Fibroblast of lung (primary cell): Measurements from ENCODE around the gene HSP90B1. TPM values are rescaled to one million over a fixed set of nuclear protein-coding genes. Genes with fewer than 3 reads are reported as not detected.

Experiments used
- DNase-seq, 2 donors: peaks; one replicate each; pipeline versions ENCODE4 v3.0.0 to v3.0.0-alpha.2; 2010; ENCODE audit warnings: low read depth in 2 of 2
- H2AFZ ChIP-seq: 2 replicates; pipeline ENCODE4 v1.5.1; 2012; ENCODE audit warnings: low read length, control low read depth, inconsistent platforms
- H3K27ac ChIP-seq: 2 replicates; pipeline ENCODE4 v1.5.1; 2011; ENCODE audit warnings: low read length, control low read depth; ENCODE audit not compliant: insufficient read depth
- H3K27me3 ChIP-seq: 2 replicates; pipeline ENCODE4 v1.5.1; 2011; ENCODE audit warnings: mild to moderate bottlenecking, low read length; ENCODE audit not compliant: control insufficient read depth, insufficient read depth
- H3K36me3 ChIP-seq: 2 replicates; pipeline ENCODE4 v1.5.1; 2011; ENCODE audit warnings: low read length; ENCODE audit not compliant: control insufficient read depth, insufficient read depth
- H3K4me1 ChIP-seq: 2 replicates; pipeline ENCODE4 v1.5.1; 2011; ENCODE audit warnings: low read length; ENCODE audit not compliant: control insufficient read depth, insufficient read depth; ENCODE audit errors: extremely low read depth
- H3K4me2 ChIP-seq: 2 replicates; pipeline ENCODE4 v1.5.1; 2011; ENCODE audit warnings: low read length, control low read depth; ENCODE audit not compliant: insufficient read depth; ENCODE audit errors: extremely low read depth
- H3K4me3 ChIP-seq, 4 experiments: fragments of 200-600 bp in 1 of 4; sonication (generic) in 1 of 4; replicated peaks in 1 of 4; 2 replicates each; pipeline ENCODE4 v1.5.1; 2011 to 2016; ENCODE audit warnings: low read length in 4 of 4, low read depth in 3 of 4, mild to moderate bottlenecking in 3 of 4, control low read depth in 2 of 4, inconsistent platforms in 1 of 4, mixed read lengths in 1 of 4; ENCODE audit not compliant: insufficient read depth in 1 of 4; ENCODE audit errors: control extremely low read depth in 1 of 4
- H3K79me2 ChIP-seq: 2 replicates; pipeline ENCODE4 v1.5.1; 2012; ENCODE audit warnings: mild to moderate bottlenecking, low read length, inconsistent platforms; ENCODE audit not compliant: control insufficient read depth, insufficient read depth
- H3K9ac ChIP-seq: 2 replicates; pipeline ENCODE4 v1.5.1; 2011; ENCODE audit warnings: mild to moderate bottlenecking, low read length, control low read depth; ENCODE audit not compliant: insufficient read depth
- H3K9me3 ChIP-seq: 2 replicates; pipeline ENCODE4 v1.5.1; 2012; ENCODE audit warnings: low read depth, low read length; ENCODE audit not compliant: control insufficient read depth, insufficient read depth
- H4K20me1 ChIP-seq: 2 replicates; pipeline ENCODE4 v1.5.1; 2011; ENCODE audit warnings: low read length; ENCODE audit not compliant: control insufficient read depth, insufficient read depth; ENCODE audit errors: extremely low read depth
- CTCF ChIP-seq, 2 donors: IDR thresholded peaks in 1 of 2; conservative IDR thresholded peaks in 1 of 2; 1 replicate in 1 of 2; 2 replicates in 1 of 2; pipeline ENCODE4 v1.5.1; 2011 to 2012; ENCODE audit warnings: low read length in 2 of 2, control low read depth in 1 of 2, inconsistent platforms in 1 of 2, low read depth in 1 of 2, mild to moderate bottlenecking in 1 of 2
- EZH2 ChIP-seq: IDR thresholded peaks from 2 replicates; pipeline ENCODE4 v1.5.1; 2012; ENCODE audit warnings: low read length, control low read depth, mild to moderate bottlenecking; ENCODE audit errors: missing control alignments
- polyA plus RNA-seq, 2 donors: library from polyadenylated mRNA; depleted of rRNA in 1 of 2; stranded (reverse) in 1 of 2; unstranded in 1 of 2; fragments of >200 nt; gene quantifications; 2 replicates each; pipeline ENCODE4 v1.2.1, GENCODE V29; 2011 to 2012; ENCODE audit warnings: missing spikeins in 1 of 2
- total RNA-seq: library from RNA; depleted of rRNA; stranded (reverse); fragments of >200 nt; gene quantifications from 2 replicates; pipeline ENCODE4 v1.2.1, GENCODE V29; 2014

The HSP90B1 gene
- total and polyA plus RNA-seq, 2 donors (not counting 1 experiment from before 2014, with no cell fraction given): 983 to 1,015 TPM

- no peaks in the 10 kb centered on the region for H3K36me3 ChIP-seq
- TF ChIP-seq CTCF (conservative IDR thresholded peaks at IDR 0.05 in 1 of 2, IDR thresholded peaks at IDR 0.05 in 1 of 2; ENCODE audit: low read depth in 1 of 2, low read length in 2 of 2): no peak
- no peak for TF ChIP-seq EZH2
- H3K4me3 ChIP-seq: no peak overlapping the region
- H3K4me2 ChIP-seq: no peak overlapping the region
- no peak overlapping the region for H3K9ac ChIP-seq
- H3K9me3 ChIP-seq: no peaks in the 10 kb centered on the region
- H4K20me1 ChIP-seq: no peaks in the 10 kb centered on the region
- H3K79me2 ChIP-seq: no peaks in the 10 kb centered on the region
- H3K27ac ChIP-seq: no peak overlapping the region
- no peak for DNase-seq
- H2AFZ ChIP-seq: no peak overlapping the region
- H3K27me3 ChIP-seq: no peaks in the 10 kb centered on the region
- no peaks in the 10 kb centered on the region for H3K4me1 ChIP-seq
Measured at GRCh38 chr12:103996595-103996994, 66.4 kb downstream of the HSP90B1 start.

- no peak overlapping the region for H3K4me2 ChIP-seq
- no peak overlapping the region for H2AFZ ChIP-seq
- H3K27me3 ChIP-seq: no peaks in the 10 kb centered on the region
- no peak overlapping the region for H3K27ac ChIP-seq
- no peak overlapping the region for H3K4me3 ChIP-seq
- no peaks in the 10 kb centered on the region for H3K79me2 ChIP-seq
- no peaks in the 10 kb centered on the region for H4K20me1 ChIP-seq
- peak in 1 of 2 donors; percentile 55 for DNase-seq
- TF ChIP-seq CTCF (conservative IDR thresholded peaks at IDR 0.05 in 1 of 2, IDR thresholded peaks at IDR 0.05 in 1 of 2; ENCODE audit: low read depth in 1 of 2, low read length in 2 of 2) (no peak), EZH2 (no peak)
- H3K4me1 ChIP-seq: no peaks in the 10 kb centered on the region
- H3K36me3 ChIP-seq: no peaks in the 10 kb centered on the region
- H3K9me3 ChIP-seq: no peaks in the 10 kb centered on the region
- H3K9ac ChIP-seq: no peak overlapping the region
Measured at GRCh38 chr12:103997286-103997900, 67.2 kb downstream of the HSP90B1 start.

Other genes with a start within 250 kb of the HSP90B1 start
- 10.0 and 10.4 TPM in 2 replicates for gene NT5DC3, start 89.2 kb upstream of the HSP90B1 start, total RNA-seq
- gene NT5DC3, start 89.2 kb upstream of the HSP90B1 start, polyA plus RNA-seq: 4.1 and 4.7 TPM in 2 replicates
- gene TDG, start 35.5 kb downstream of the HSP90B1 start, total RNA-seq: 18.8 and 19.3 TPM in 2 replicates
- gene TDG, start 35.5 kb downstream of the HSP90B1 start, polyA plus RNA-seq: 15.3 and 19.4 TPM in 2 replicates
- gene GLT8D2, start 119.8 kb downstream of the HSP90B1 start, total RNA-seq: 12.6 and 36.3 TPM in 2 replicates
- gene GLT8D2, start 119.8 kb downstream of the HSP90B1 start, polyA plus RNA-seq: 61.9 and 90.1 TPM in 2 replicates
- gene HCFC2, start 134.1 kb downstream of the HSP90B1 start, total RNA-seq: 28.0 and 36.2 TPM in 2 replicates
- gene HCFC2, start 134.1 kb downstream of the HSP90B1 start, polyA plus RNA-seq: 16.4 and 27.0 TPM in 2 replicates
- 32.2 and 48.0 TPM in 2 replicates for gene NFYB, start 207.8 kb downstream of the HSP90B1 start, total RNA-seq
- 30.0 and 39.9 TPM in 2 replicates for gene NFYB, start 207.8 kb downstream of the HSP90B1 start, polyA plus RNA-seq